ENCODE data around the gene C11orf65.

The C11orf65 gene

GRCh38 chr11:108497317-108498045, 30.2 kb upstream of the C11orf65 start:
- no peaks in the 10 kb centered on the region for H3K4me1 ChIP-seq (ENCODE audit: control insufficient read depth, insufficient read depth, low read length)
- peak overlapping the region; percentile 72 for H3K9ac ChIP-seq (ENCODE audit: low read length)
- no peaks in the 10 kb centered on the region for H3K36me3 ChIP-seq (ENCODE audit: control insufficient read depth, insufficient read depth, low read length)
- peak overlapping the region; percentile 48 for H3K4me3 ChIP-seq (ENCODE audit: low read length)
- no peaks in the 10 kb centered on the region for H3K9me3 ChIP-seq (ENCODE audit: control insufficient read depth, low read length)
- H3K27me3 ChIP-seq (ENCODE audit: control insufficient read depth, insufficient read depth, low read length) = no peaks in the 10 kb centered on the region

- Histone ChIP-seq H3K4me3 (ENCODE audit: low read length) (peak overlapping the region; percentile 42), H3K36me3 (ENCODE audit: control insufficient read depth, insufficient read depth, low read length) (no peaks in the 10 kb centered on the region), H3K9ac (ENCODE audit: low read length) (peak overlapping the region; percentile 72), H3K27me3 (ENCODE audit: control insufficient read depth, insufficient read depth, low read length) (no peaks in the 10 kb centered on the region), H3K4me1 (ENCODE audit: control insufficient read depth, insufficient read depth, low read length) (no peaks in the 10 kb centered on the region), H3K9me3 (ENCODE audit: control insufficient read depth, low read length) (no peaks in the 10 kb centered on the region)
These were observed 29.4 kb upstream of the C11orf65 start for GRCh38 chr11:108496643-108497256.

- H3K9me3 ChIP-seq (ENCODE audit: control insufficient read depth, low read length) = no peaks in the 10 kb centered on the region
- no peak overlapping the region for H3K4me3 ChIP-seq (ENCODE audit: low read length)
- H3K36me3 ChIP-seq (ENCODE audit: control insufficient read depth, insufficient read depth, low read length) = no peaks in the 10 kb centered on the region
- H3K27me3 ChIP-seq (ENCODE audit: control insufficient read depth, insufficient read depth, low read length) = no peaks in the 10 kb centered on the region
- H3K4me1 ChIP-seq (ENCODE audit: control insufficient read depth, insufficient read depth, low read length) = no peaks in the 10 kb centered on the region
- H3K9ac ChIP-seq (ENCODE audit: low read length) = no peak overlapping the region
These were observed 28.0 kb upstream of the C11orf65 start for GRCh38 chr11:108495326-108495725.

- H3K4me1 ChIP-seq (ENCODE audit: control insufficient read depth, insufficient read depth, low read length) = no peaks in the 10 kb centered on the region
- no peak overlapping the region for H3K9ac ChIP-seq (ENCODE audit: low read length)
- no peaks in the 10 kb centered on the region for H3K27me3 ChIP-seq (ENCODE audit: control insufficient read depth, insufficient read depth, low read length)
- H3K9me3 ChIP-seq (ENCODE audit: control insufficient read depth, low read length) = no peaks in the 10 kb centered on the region
- H3K36me3 ChIP-seq (ENCODE audit: control insufficient read depth, insufficient read depth, low read length) = no peaks in the 10 kb centered on the region
- H3K4me3 ChIP-seq (ENCODE audit: low read length) = no peak overlapping the region
These were observed 26.9 kb upstream of the C11orf65 start for GRCh38 chr11:108494182-108494581.

GRCh38 chr11:108491936-108492335, 24.6 kb upstream of the C11orf65 start:
- no peaks in the 10 kb centered on the region for H3K9me3 ChIP-seq (ENCODE audit: control insufficient read depth, low read length)
- H3K4me3 ChIP-seq (ENCODE audit: low read length) = no peak overlapping the region
- no peak overlapping the region for H3K9ac ChIP-seq (ENCODE audit: low read length)
- H3K4me1 ChIP-seq (ENCODE audit: control insufficient read depth, insufficient read depth, low read length) = no peaks in the 10 kb centered on the region
- no peaks in the 10 kb centered on the region for H3K36me3 ChIP-seq (ENCODE audit: control insufficient read depth, insufficient read depth, low read length)
- no peaks in the 10 kb centered on the region for H3K27me3 ChIP-seq (ENCODE audit: control insufficient read depth, insufficient read depth, low read length)

GRCh38 chr11:108486828-108487227, 19.5 kb upstream of the C11orf65 start:
- Histone ChIP-seq H3K36me3 (ENCODE audit: control insufficient read depth, insufficient read depth, low read length) (no peaks in the 10 kb centered on the region), H3K9me3 (ENCODE audit: control insufficient read depth, low read length) (no peaks in the 10 kb centered on the region), H3K4me1 (ENCODE audit: control insufficient read depth, insufficient read depth, low read length) (no peaks in the 10 kb centered on the region)

GRCh38 chr11:108486331-108486730, 19.0 kb upstream of the C11orf65 start:
- Histone ChIP-seq H3K27me3 (ENCODE audit: control insufficient read depth, insufficient read depth, low read length) (no peaks in the 10 kb centered on the region), H3K9ac (ENCODE audit: low read length) (no peak overlapping the region), H3K36me3 (ENCODE audit: control insufficient read depth, insufficient read depth, low read length) (no peaks in the 10 kb centered on the region), H3K9me3 (ENCODE audit: control insufficient read depth, low read length) (no peaks in the 10 kb centered on the region), H3K4me1 (ENCODE audit: control insufficient read depth, insufficient read depth, low read length) (no peaks in the 10 kb centered on the region), H3K4me3 (ENCODE audit: low read length) (no peak overlapping the region)

More at GRCh38 chr11:108486828-108487227, 19.5 kb upstream of the C11orf65 start:
- Histone ChIP-seq H3K4me3 (ENCODE audit: low read length) (no peak overlapping the region), H3K9ac (ENCODE audit: low read length) (no peak overlapping the region), H3K27me3 (ENCODE audit: control insufficient read depth, insufficient read depth, low read length) (no peaks in the 10 kb centered on the region)

- no peaks in the 10 kb centered on the region for H3K27me3 ChIP-seq (ENCODE audit: control insufficient read depth, insufficient read depth, low read length)
- H3K4me3 ChIP-seq (ENCODE audit: low read length) = no peak overlapping the region
- no peaks in the 10 kb centered on the region for H3K4me1 ChIP-seq (ENCODE audit: control insufficient read depth, insufficient read depth, low read length)
- H3K9ac ChIP-seq (ENCODE audit: low read length) = no peak overlapping the region
- H3K9me3 ChIP-seq (ENCODE audit: control insufficient read depth, low read length) = no peaks in the 10 kb centered on the region
- H3K36me3 ChIP-seq (ENCODE audit: control insufficient read depth, insufficient read depth, low read length) = no peaks in the 10 kb centered on the region
These were observed 15.8 kb upstream of the C11orf65 start for GRCh38 chr11:108483163-108483562.

GRCh38 chr11:108474664-108475463, 7.5 kb upstream of the C11orf65 start:
- H3K9ac ChIP-seq (ENCODE audit: low read length) = no peak overlapping the region
- no peak overlapping the region for H3K4me3 ChIP-seq (ENCODE audit: low read length)

GRCh38 chr11:108472681-108473080, 5.4 kb upstream of the C11orf65 start:
- Histone ChIP-seq H3K27me3 (ENCODE audit: control insufficient read depth, insufficient read depth, low read length) (no peaks in the 10 kb centered on the region), H3K9me3 (ENCODE audit: control insufficient read depth, low read length) (no peaks in the 10 kb centered on the region), H3K9ac (ENCODE audit: low read length) (no peak overlapping the region), H3K4me1 (ENCODE audit: control insufficient read depth, insufficient read depth, low read length) (no peaks in the 10 kb centered on the region), H3K4me3 (ENCODE audit: low read length) (no peak overlapping the region), H3K36me3 (ENCODE audit: control insufficient read depth, insufficient read depth, low read length) (no peaks in the 10 kb centered on the region)

More at GRCh38 chr11:108474664-108475463, 7.5 kb upstream of the C11orf65 start:
- no peaks in the 10 kb centered on the region for H3K4me1 ChIP-seq (ENCODE audit: control insufficient read depth, insufficient read depth, low read length)
- H3K27me3 ChIP-seq (ENCODE audit: control insufficient read depth, insufficient read depth, low read length) = no peaks in the 10 kb centered on the region
- H3K36me3 ChIP-seq (ENCODE audit: control insufficient read depth, insufficient read depth, low read length) = no peaks in the 10 kb centered on the region
- no peaks in the 10 kb centered on the region for H3K9me3 ChIP-seq (ENCODE audit: control insufficient read depth, low read length)

- H3K9me3 ChIP-seq (ENCODE audit: control insufficient read depth, low read length) = no peaks in the 10 kb centered on the region
- H3K9ac ChIP-seq (ENCODE audit: low read length) = no peak overlapping the region
- peaks cover 7% of the 10 kb centered on the region for H3K4me1 ChIP-seq (ENCODE audit: control insufficient read depth, insufficient read depth, low read length)
- H3K27me3 ChIP-seq (ENCODE audit: control insufficient read depth, insufficient read depth, low read length) = no peaks in the 10 kb centered on the region
- H3K4me3 ChIP-seq (ENCODE audit: low read length) = no peak overlapping the region
- H3K36me3 ChIP-seq (ENCODE audit: control insufficient read depth, insufficient read depth, low read length) = no peaks in the 10 kb centered on the region
These were observed 1.1 kb upstream of the C11orf65 start for GRCh38 chr11:108468478-108468864.

GRCh38 chr11:108466405-108466804, 924 bp downstream of the C11orf65 start:
- Histone ChIP-seq H3K4me3 (ENCODE audit: low read length) (peak overlapping the region; percentile 81), H3K36me3 (ENCODE audit: control insufficient read depth, insufficient read depth, low read length) (no peaks in the 10 kb centered on the region), H3K4me1 (ENCODE audit: control insufficient read depth, insufficient read depth, low read length) (peaks cover 7% of the 10 kb centered on the region), H3K27me3 (ENCODE audit: control insufficient read depth, insufficient read depth, low read length) (no peaks in the 10 kb centered on the region), H3K9ac (ENCODE audit: low read length) (peak overlapping the region; percentile 99), H3K9me3 (ENCODE audit: control insufficient read depth, low read length) (no peaks in the 10 kb centered on the region)

Measured in mucosa of stomach (tissue), 1 donor.